ENCODE measurements around the gene SUSD5.
"Not testable (repeated sequence)": the region's sequence is repeated elsewhere in the genome, so short reads cannot be mapped to it uniquely, and the experiment has no call there.

Gene SUSD5

GRCh38 chr3:33111581-33111980, 107.0 kb downstream of the SUSD5 start:
- peak; percentile 37 for DNase-seq

GRCh38 chr3:33106854-33107253, 111.8 kb downstream of the SUSD5 start:
- not testable (repeated sequence) for DNase-seq

GRCh38 chr3:33105341-33105948, 113.2 kb downstream of the SUSD5 start:
- peak; percentile 35 for DNase-seq

GRCh38 chr3:33104803-33105202, 113.8 kb downstream of the SUSD5 start:
- no peak for DNase-seq

- no peak for DNase-seq
Measured at GRCh38 chr3:33103480-33103879, 115.1 kb downstream of the SUSD5 start.

GRCh38 chr3:33103034-33103433, 115.6 kb downstream of the SUSD5 start:
- DNase-seq: no peak

- no peak for DNase-seq
Measured at GRCh38 chr3:33100229-33100628, 118.4 kb downstream of the SUSD5 start.

Measured in suppressor macrophage treated with lipopolysaccharide for 4 hours (primary cell).